GM18519 (cell line): ENCODE measurements around the gene BPIFB2.

Experiments used
- ATAC-seq: cut with Tn5 transposase; IDR thresholded peaks from one replicate; pipeline ENCODE4 v1.9.1; 2021; ENCODE audit warnings: mild to moderate bottlenecking, moderate library complexity; ENCODE audit not compliant: unreplicated experiment, low FRiP score

BPIFB2 gene

DNA sequence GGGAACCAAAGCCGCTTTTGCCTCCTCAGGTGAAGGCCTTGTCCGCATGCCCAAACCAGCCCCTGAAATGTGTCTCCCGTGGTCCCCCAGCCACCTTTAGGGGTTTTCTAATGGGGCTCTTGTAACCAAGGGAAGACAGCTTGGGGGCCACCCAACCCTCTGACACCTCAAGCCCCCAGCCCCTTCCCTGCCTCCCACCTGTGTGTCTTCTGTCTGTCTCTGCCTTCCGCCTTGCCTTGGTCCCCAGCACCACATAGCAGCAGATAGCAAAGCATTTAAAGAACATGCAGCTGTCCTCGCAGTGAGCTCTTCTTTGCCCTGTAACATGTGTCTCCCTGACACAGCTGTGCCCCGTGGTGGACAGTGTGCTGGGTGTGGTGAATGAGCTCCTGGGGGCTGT is 55.8 kb downstream of the BPIFB2 start:
- ATAC-seq = no peak

DNA sequence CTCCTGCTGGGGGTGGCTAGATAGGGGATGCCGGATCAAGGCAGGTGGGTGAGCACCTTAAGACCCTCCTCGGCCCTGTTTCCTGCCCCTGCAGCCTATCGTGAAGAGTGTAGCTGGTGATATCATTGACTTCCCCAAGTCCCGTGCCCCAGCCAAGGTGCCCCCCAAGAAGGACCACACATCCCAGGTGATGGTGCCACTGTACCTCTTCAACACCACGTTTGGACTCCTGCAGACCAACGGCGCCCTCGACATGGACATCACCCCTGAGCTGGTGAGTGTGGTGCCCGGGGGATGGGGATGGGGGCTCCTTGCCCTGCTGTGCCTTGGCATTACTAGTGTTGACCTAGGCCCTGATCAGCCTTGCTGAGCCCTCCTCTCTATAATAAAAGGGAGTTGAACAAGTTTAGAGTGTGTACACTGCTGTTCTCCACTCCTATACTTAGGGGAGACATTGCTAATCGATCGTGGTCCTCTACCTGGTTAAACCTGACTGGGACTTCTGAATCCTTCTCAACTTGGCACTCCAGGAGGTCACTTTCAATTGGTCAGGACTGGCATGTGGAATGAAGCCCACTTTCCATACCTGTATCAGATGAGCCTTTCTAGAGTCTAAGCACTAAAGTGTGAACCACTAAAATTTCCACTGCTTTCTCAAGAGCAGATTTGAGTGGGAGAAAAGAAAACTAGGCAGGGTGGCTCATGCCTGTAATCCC is 57.2 kb downstream of the BPIFB2 start:
- no peak for ATAC-seq

DNA sequence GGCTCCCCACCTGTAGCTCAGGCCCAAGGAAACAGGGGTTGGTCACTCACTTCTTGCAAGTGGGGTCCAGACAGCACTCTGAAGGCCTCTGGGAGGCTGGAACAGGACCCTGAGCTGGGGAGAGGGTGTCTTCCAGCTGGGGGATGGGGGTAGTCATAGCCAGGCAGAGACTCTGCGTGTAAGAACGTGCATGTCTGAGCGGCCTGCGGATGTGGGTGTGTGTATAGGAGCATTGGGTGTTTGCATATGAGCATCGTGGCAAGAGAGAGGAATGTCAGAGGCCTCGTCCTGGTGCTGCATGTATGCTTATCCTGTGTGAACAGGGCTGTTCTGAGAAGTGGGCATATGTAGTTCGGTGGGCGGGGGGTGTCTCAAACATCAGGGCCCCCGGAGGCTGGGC is 58.3 kb downstream of the BPIFB2 start:
- ATAC-seq = no peak

DNA sequence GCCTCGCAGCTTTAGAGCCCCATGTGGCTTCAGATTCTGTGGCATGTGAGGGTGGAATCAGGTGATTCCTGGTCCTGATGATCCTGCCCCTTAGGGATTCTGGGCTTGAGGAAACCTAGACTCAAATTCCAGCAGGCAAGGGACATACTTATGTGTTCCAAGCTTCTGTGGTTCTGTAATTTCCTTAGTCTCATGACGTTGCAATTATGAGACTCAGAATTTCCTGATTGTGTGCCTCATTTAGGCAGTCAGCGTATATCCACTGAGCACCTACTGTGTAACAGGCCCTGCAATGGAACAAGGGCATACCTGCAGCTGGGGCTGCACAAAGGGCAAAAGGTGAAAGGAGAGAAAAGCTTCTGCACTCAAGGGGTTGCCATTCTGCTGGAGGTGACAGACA is 60.3 kb downstream of the BPIFB2 start:
- no peak for ATAC-seq

DNA sequence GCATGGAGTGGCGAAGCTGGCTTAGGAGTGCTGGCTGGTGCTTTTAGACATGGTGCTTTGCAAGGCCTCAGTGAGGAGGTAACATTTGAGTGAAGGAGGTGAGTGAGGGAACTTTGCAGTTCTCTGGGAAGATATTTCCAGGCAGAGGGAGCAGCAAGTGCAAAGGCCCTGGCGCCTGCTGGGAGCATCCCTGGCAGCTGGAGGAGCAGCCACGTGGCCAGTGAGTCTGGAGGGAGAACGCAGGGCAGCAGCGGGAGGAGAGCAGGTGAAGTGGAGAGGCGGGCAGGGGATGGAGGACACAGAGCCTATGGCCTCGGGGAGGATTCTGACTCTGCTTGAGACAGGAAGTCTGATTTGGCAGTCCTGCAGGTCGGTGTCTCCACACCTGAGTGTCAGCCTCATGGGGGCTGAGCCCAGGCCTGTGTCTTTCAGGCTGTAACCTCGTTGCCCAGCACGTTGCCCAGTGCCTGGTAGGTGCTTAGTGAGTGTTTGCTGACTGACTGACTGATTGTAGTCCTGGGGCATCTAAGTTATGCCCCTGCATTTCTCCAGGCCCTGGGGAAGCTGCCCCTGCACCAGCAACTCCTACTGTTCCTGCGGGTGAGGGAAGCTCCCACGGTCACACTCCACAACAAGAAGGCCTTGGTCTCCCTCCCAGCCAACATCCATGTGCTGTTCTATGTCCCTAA is 60.9 kb downstream of the BPIFB2 start:
- ATAC-seq = no peak

DNA sequence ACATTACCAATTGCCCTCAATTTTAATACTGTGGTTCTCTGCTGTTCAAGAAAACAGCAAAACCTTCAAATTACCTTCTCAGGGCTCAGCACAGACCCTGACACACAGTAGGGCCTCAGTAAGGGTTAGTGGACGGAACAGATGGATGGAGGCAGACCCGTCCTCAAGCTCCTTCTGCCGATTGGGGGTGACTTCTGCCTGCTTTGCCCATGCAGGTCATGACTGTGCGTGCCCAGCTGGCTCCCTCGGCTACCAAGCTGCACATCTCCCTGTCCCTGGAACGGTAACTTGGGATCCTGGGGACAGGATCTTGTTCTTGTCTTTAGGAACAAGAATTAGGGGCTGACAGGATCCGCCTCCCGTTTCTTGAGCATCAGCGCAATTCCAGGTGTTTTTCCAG is 62.2 kb downstream of the BPIFB2 start:
- ATAC-seq = no peak

DNA sequence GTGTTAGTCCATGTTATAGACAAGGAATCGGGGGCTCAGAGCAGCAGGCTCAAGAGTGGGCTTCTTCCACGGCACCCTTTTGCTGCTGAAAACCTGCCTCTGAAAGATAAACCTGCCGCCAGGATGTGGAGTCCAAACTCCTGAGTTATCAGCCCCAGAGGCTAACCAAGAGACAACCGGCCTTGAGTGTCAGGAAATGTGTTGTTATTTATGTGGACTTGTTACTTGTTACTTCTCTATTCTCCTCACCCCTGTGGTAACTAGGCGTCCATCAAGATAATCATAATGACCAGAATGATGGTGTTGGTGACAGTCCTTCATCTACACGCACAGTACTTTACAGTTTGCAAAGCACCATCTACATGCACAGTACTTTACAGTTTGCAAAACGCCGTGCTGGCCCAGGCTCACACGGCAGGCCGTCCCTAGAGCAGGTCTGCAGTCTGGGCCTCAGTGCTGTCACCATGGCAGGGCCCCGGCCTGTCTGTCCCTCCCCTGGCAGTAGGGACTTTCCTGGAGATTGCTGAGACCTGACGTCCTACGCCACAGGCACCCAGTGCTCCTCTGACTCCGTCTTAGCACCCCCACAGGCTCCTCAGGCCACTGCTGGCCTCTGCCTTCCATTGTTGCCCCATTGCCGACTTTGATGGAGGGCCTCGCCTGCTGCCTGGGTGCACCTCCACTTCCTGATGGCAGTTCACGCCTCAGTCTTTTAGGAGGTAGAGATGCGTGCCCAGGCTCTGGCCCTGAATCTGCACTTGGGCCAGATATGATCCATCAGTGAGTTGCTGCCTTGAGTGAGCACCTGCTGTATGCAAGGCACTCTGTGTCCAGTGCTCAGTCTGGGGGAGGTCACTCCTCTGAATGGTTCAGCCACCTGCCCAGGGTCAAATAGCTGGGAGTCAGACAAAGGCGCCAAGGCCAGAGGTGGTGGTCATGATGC is 62.9 kb downstream of the BPIFB2 start:
- no peak for ATAC-seq

DNA sequence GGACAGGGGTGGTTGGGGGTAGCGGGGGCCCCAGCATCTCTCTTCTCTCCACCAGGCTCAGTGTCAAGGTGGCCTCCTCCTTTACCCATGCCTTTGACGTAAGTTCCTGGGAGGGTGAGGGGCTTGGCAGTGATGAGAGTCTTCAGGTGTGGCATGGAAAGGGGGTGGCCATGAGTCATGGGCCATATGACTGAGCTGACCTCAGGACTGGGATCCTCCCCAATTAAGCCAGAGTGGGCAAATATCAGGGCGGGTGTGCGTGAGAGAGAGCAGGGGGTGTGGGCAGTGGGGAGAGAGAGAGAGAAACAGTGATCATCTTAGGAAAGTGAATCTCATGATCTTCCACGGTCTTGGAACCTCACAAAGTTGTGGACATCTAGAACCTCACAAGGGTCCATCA is 63.7 kb downstream of the BPIFB2 start:
- ATAC-seq = no peak

DNA sequence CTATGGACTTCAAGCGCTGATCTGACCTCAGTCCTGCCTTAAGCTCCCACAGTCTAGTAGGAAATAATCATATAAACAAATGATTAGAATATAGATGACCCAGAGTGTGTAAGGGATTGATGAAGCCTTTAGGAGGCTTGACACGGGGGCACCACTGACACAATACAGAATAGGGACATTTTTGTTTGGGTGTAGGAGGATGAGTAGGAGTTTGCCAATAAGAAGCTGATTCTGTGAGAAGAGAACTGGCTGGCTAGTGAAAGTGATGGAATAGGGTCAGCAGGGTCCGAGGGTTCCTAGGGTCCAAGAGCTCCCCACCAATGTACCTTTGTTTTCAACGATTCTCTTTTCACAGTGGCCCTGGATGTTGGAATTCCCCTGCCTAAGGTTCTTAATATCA is 64.9 kb downstream of the BPIFB2 start:
- no peak for ATAC-seq

DNA sequence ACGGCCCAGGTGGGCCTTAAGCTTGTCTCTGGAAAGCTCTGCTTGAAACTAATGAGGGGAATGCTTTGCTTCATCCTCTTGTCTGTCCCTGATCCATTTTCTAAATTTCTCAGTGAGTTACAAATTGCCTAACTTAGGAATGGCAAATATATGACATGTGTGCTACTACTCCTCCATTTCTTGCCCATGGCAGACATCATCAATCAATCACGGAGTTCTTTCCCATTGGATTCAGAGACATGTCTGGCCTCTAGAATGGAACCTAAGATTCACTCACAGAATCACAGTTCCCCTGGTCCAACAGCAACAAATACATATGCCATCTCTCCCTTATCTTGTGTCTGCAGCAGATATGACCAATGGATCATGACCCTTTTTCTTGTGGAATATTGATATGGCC is 65.3 kb downstream of the BPIFB2 start:
- ATAC-seq = no peak
